HEK293 (cell line): ENCODE measurements around the gene SLF2.

Source experiments
- BCL11B ChIP-seq: fragments of 450-650 bp; formaldehyde crosslinking; IDR thresholded peaks from 2 replicates; pipeline ENCODE4 v1.5.1; 2016; ENCODE audit warnings: low read depth, missing biosample characterization, missing genetic modification characterization
- HOXD13 ChIP-seq: sonication (generic); formaldehyde crosslinking; IDR thresholded peaks from 2 replicates; pipeline ENCODE4 v1.8.0; 2022; ENCODE audit warnings: missing genetic modification reagents, borderline replicate concordance
- INSM2 ChIP-seq: fragments of 450-650 bp; formaldehyde crosslinking; IDR thresholded peaks from 2 replicates; pipeline ENCODE4 v1.5.1; 2016; ENCODE audit warnings: missing biosample characterization, missing genetic modification characterization
- KLF16 ChIP-seq: fragments of 450-650 bp; formaldehyde crosslinking; IDR thresholded peaks from 2 replicates; pipeline ENCODE4 v1.5.1; 2017; ENCODE audit warnings: missing biosample characterization, missing genetic modification characterization
- KLF9 ChIP-seq: fragments of 450-650 bp; formaldehyde crosslinking; IDR thresholded peaks from 2 replicates; pipeline ENCODE4 v1.5.1; 2016; ENCODE audit warnings: missing biosample characterization, missing genetic modification characterization, low read depth
- PATZ1 ChIP-seq: fragments of 450-650 bp; formaldehyde crosslinking; IDR thresholded peaks from 2 replicates; pipeline ENCODE4 v1.5.1; 2016; ENCODE audit warnings: missing biosample characterization, missing genetic modification characterization
- PRDM1 ChIP-seq: fragments of 450-650 bp; formaldehyde crosslinking; IDR thresholded peaks from 2 replicates; pipeline ENCODE4; 2016; ENCODE audit warnings: missing biosample characterization, missing genetic modification characterization
- PRDM2 ChIP-seq: fragments of 450-650 bp; formaldehyde crosslinking; IDR thresholded peaks from 2 replicates; pipeline ENCODE4 v1.5.1; 2016; ENCODE audit warnings: missing biosample characterization, missing genetic modification characterization, borderline replicate concordance
- YY2 ChIP-seq: fragments of 450-650 bp; formaldehyde crosslinking; IDR thresholded peaks from 2 replicates; pipeline ENCODE4 v1.5.1; 2016; ENCODE audit warnings: missing biosample characterization, missing genetic modification characterization
- ZBTB1 ChIP-seq: fragments of 450-650 bp; formaldehyde crosslinking; IDR thresholded peaks from 2 replicates; pipeline ENCODE4 v1.5.1; 2016; ENCODE audit warnings: missing biosample characterization, missing genetic modification characterization
- ZBTB48 ChIP-seq: fragments of 450-650 bp; formaldehyde crosslinking; IDR thresholded peaks from 2 replicates; pipeline ENCODE4 v1.5.1; 2016; ENCODE audit warnings: missing biosample characterization, missing genetic modification characterization
- ZFP3 ChIP-seq: fragments of 450-650 bp; formaldehyde crosslinking; IDR thresholded peaks from 2 replicates; pipeline ENCODE4 v1.5.1; 2016; ENCODE audit warnings: low read depth, missing biosample characterization, missing genetic modification characterization
- ZNF133 ChIP-seq: fragments of 450-650 bp; formaldehyde crosslinking; IDR thresholded peaks from 2 replicates; pipeline ENCODE4 v1.5.1; 2016; ENCODE audit warnings: missing biosample characterization, missing genetic modification characterization
- ZNF140 ChIP-seq: fragments of 450-650 bp; formaldehyde crosslinking; IDR thresholded peaks from 2 replicates; pipeline ENCODE4 v1.5.1; 2016; ENCODE audit warnings: missing biosample characterization, missing genetic modification characterization
- ZNF174 ChIP-seq: fragments of 450-650 bp; formaldehyde crosslinking; IDR thresholded peaks from 2 replicates; pipeline ENCODE4 v1.5.0; 2017; ENCODE audit warnings: missing biosample characterization, mild to moderate bottlenecking, missing genetic modification characterization
- ZNF19 ChIP-seq: fragments of 450-650 bp; formaldehyde crosslinking; IDR thresholded peaks from 2 replicates; pipeline ENCODE4; 2016; ENCODE audit warnings: missing biosample characterization, missing genetic modification characterization, low read depth
- ZNF266 ChIP-seq: fragments of 450-650 bp; formaldehyde crosslinking; IDR thresholded peaks from 2 replicates; pipeline ENCODE4 v1.5.1; 2016; ENCODE audit warnings: missing biosample characterization, missing genetic modification characterization, low read depth
- ZNF394 ChIP-seq: fragments of 450-650 bp; formaldehyde crosslinking; IDR thresholded peaks from 2 replicates; pipeline ENCODE4 v1.5.1; 2016; ENCODE audit warnings: missing biosample characterization, missing genetic modification characterization, mild to moderate bottlenecking, moderate library complexity, borderline replicate concordance
- ZNF548 ChIP-seq: fragments of 450-650 bp; formaldehyde crosslinking; IDR thresholded peaks from 2 replicates; pipeline ENCODE4 v1.5.1; 2016; ENCODE audit warnings: missing biosample characterization, missing genetic modification characterization
- ZNF558 ChIP-seq: fragments of 450-650 bp; formaldehyde crosslinking; IDR thresholded peaks from 2 replicates; pipeline ENCODE4 v1.5.1; 2016; ENCODE audit warnings: missing biosample characterization, missing genetic modification characterization
- ZNF561 ChIP-seq: fragments of 450-650 bp; IDR thresholded peaks from 2 replicates; pipeline ENCODE4 v1.5.1; 2018; ENCODE audit warnings: missing biosample characterization, missing genetic modification characterization, borderline replicate concordance
- ZNF600 ChIP-seq: fragments of 450-650 bp; formaldehyde crosslinking; IDR thresholded peaks from 2 replicates; pipeline ENCODE4 v1.5.1; 2016; ENCODE audit warnings: missing biosample characterization, missing genetic modification characterization
- ZNF664 ChIP-seq: fragments of 450-650 bp; formaldehyde crosslinking; IDR thresholded peaks from 2 replicates; pipeline ENCODE4 v1.5.1; 2016; ENCODE audit warnings: missing biosample characterization, missing genetic modification characterization
- ZNF692 ChIP-seq: fragments of 450-650 bp; formaldehyde crosslinking; IDR thresholded peaks from 2 replicates; pipeline ENCODE4 v1.5.1; 2016; ENCODE audit warnings: missing biosample characterization, missing genetic modification characterization
- ZNF776 ChIP-seq: fragments of 450-650 bp; formaldehyde crosslinking; IDR thresholded peaks from 2 replicates; pipeline ENCODE4 v1.5.0; 2017; ENCODE audit warnings: missing biosample characterization, missing genetic modification characterization, borderline replicate concordance
- ZSCAN16 ChIP-seq: fragments of 450-650 bp; formaldehyde crosslinking; IDR thresholded peaks from 2 replicates; pipeline ENCODE4 v1.5.1; 2016; ENCODE audit warnings: missing biosample characterization, missing genetic modification characterization
- ZSCAN23 ChIP-seq: fragments of 450-650 bp; formaldehyde crosslinking; IDR thresholded peaks from 2 replicates; pipeline ENCODE4 v1.5.1; 2016; ENCODE audit warnings: missing biosample characterization, missing genetic modification characterization

SLF2 gene

GRCh38 chr10:100969187-100970075 is 56.7 kb downstream of the SLF2 start, which contains the start of gene SEMA4G (continued):
- TF ChIP-seq KLF16 (tag by site-specific recombination) (peak; percentile 56; the same call in 1 of the 2 replicates), ZSCAN16 (tag by site-specific recombination) (no peak), ZNF776 (tag by site-specific recombination) (no peak), KLF9 (tag by site-specific recombination) (peak; percentile 35; the same call in 1 of the 2 replicates), ZBTB48 (no peak), ZNF394 (tag by site-specific recombination) (no peak), ZFP3 (no peak), ZNF19 (tag by site-specific recombination) (no peak), INSM2 (no peak), ZNF692 (tag by site-specific recombination) (no peak), ZNF600 (tag by site-specific recombination) (no peak), BCL11B (tag by site-specific recombination) (no peak), ZNF140 (tag by site-specific recombination) (no peak), ZNF266 (tag by site-specific recombination) (no peak), PRDM1 (no peak), ZNF664 (tag by site-specific recombination) (no peak), PATZ1 (0 out of 2 replicates have a peak, but pooled peaks have one; percentile 22), ZNF133 (tag by site-specific recombination) (no peak), ZNF561 (tag by site-specific recombination) (no peak), PRDM2 (no peak), YY2 (no peak), ZNF174 (tag by site-specific recombination) (no peak), ZNF558 (no peak), HOXD13 (CRISPR knock-in tag) (no peak), ZNF548 (tag by site-specific recombination) (no peak), ZSCAN23 (no peak), ZBTB1 (tag by site-specific recombination) (no peak)
